Measurements from ENCODE around the gene ZNF407.

Gene ZNF407

GRCh38 chr18:74698881-74699280 lies 101.2 kb downstream of the ZNF407 start:
- in situ Hi-C loops (cut with MboI; ENCODE audit: low pct_unique_long_range_greater_than_20kb, low sequenced_read_pairs): no loop called here
- no peak for DNase-seq

GRCh38 chr18:74699455-74699854 lies 101.8 kb downstream of the ZNF407 start:
- in situ Hi-C loops (cut with MboI; ENCODE audit: low pct_unique_long_range_greater_than_20kb, low sequenced_read_pairs): no loop called here
- DNase-seq: no peak

- in situ Hi-C loops (cut with MboI; ENCODE audit: low pct_unique_long_range_greater_than_20kb, low sequenced_read_pairs): no loop called here
Observed at GRCh38 chr18:74702950-74703349, 105.3 kb downstream of the ZNF407 start.

GRCh38 chr18:74708169-74708568 lies 110.5 kb downstream of the ZNF407 start:
- DNase-seq: no peak
- in situ Hi-C loops (cut with MboI; ENCODE audit: low pct_unique_long_range_greater_than_20kb, low sequenced_read_pairs): no loop called here

More at GRCh38 chr18:74702950-74703349, 105.3 kb downstream of the ZNF407 start:
- DNase-seq: no peak

- no peak for DNase-seq
- in situ Hi-C loops (cut with MboI; ENCODE audit: low pct_unique_long_range_greater_than_20kb, low sequenced_read_pairs): no loop called here
Observed at GRCh38 chr18:74709452-74709851, 111.8 kb downstream of the ZNF407 start.

GRCh38 chr18:74714120-74714519 lies 116.5 kb downstream of the ZNF407 start:
- no peak for DNase-seq
- in situ Hi-C loops (cut with MboI; ENCODE audit: low pct_unique_long_range_greater_than_20kb, low sequenced_read_pairs): no loop called here

- in situ Hi-C loops (cut with MboI; ENCODE audit: low pct_unique_long_range_greater_than_20kb, low sequenced_read_pairs): no loop called here
- DNase-seq: no peak
Observed at GRCh38 chr18:74714791-74715190, 117.1 kb downstream of the ZNF407 start.

GRCh38 chr18:74715306-74715705 lies 117.6 kb downstream of the ZNF407 start:
- in situ Hi-C loops (cut with MboI; ENCODE audit: low pct_unique_long_range_greater_than_20kb, low sequenced_read_pairs): no loop called here
- DNase-seq: no peak

GRCh38 chr18:74715865-74716712 lies 118.4 kb downstream of the ZNF407 start:
- DNase-seq: no peak
- in situ Hi-C loops (cut with MboI; ENCODE audit: low pct_unique_long_range_greater_than_20kb, low sequenced_read_pairs): no loop called here

- DNase-seq: no peak
- in situ Hi-C loops (cut with MboI; ENCODE audit: low pct_unique_long_range_greater_than_20kb, low sequenced_read_pairs): no loop called here
Observed at GRCh38 chr18:74718312-74718711, 120.6 kb downstream of the ZNF407 start.

GRCh38 chr18:74722237-74722636 lies 124.6 kb downstream of the ZNF407 start:
- in situ Hi-C loops (cut with MboI; ENCODE audit: low pct_unique_long_range_greater_than_20kb, low sequenced_read_pairs): no loop called here
- DNase-seq: no peak

- in situ Hi-C loops (cut with MboI; ENCODE audit: low pct_unique_long_range_greater_than_20kb, low sequenced_read_pairs): no loop called here
- no peak for DNase-seq
Observed at GRCh38 chr18:74724186-74724585, 126.5 kb downstream of the ZNF407 start.

- in situ Hi-C loops (cut with MboI; ENCODE audit: low pct_unique_long_range_greater_than_20kb, low sequenced_read_pairs): no loop called here
- no peak for DNase-seq
Observed at GRCh38 chr18:74725690-74726089, 128.0 kb downstream of the ZNF407 start.

GRCh38 chr18:74728586-74728985 lies 130.9 kb downstream of the ZNF407 start:
- DNase-seq: no peak
- in situ Hi-C loops (cut with MboI; ENCODE audit: low pct_unique_long_range_greater_than_20kb, low sequenced_read_pairs): no loop called here

- in situ Hi-C loops (cut with MboI; ENCODE audit: low pct_unique_long_range_greater_than_20kb, low sequenced_read_pairs): no loop called here
- DNase-seq: no peak
Observed at GRCh38 chr18:74731097-74731496, 133.4 kb downstream of the ZNF407 start.

GRCh38 chr18:74732380-74732779 lies 134.7 kb downstream of the ZNF407 start:
- DNase-seq: no peak
- in situ Hi-C loops (cut with MboI; ENCODE audit: low pct_unique_long_range_greater_than_20kb, low sequenced_read_pairs): no loop called here

GRCh38 chr18:74733598-74733997 lies 135.9 kb downstream of the ZNF407 start:
- DNase-seq: no peak
- in situ Hi-C loops (cut with MboI; ENCODE audit: low pct_unique_long_range_greater_than_20kb, low sequenced_read_pairs): no loop called here

GRCh38 chr18:74734013-74734444 lies 136.4 kb downstream of the ZNF407 start:
- in situ Hi-C loops (cut with MboI; ENCODE audit: low pct_unique_long_range_greater_than_20kb, low sequenced_read_pairs): no loop called here
- no peak for DNase-seq

- no peak for DNase-seq
- in situ Hi-C loops (cut with MboI; ENCODE audit: low pct_unique_long_range_greater_than_20kb, low sequenced_read_pairs): no loop called here
Observed at GRCh38 chr18:74739926-74740325, 142.3 kb downstream of the ZNF407 start.

GRCh38 chr18:74742573-74743243 lies 145.0 kb downstream of the ZNF407 start:
- in situ Hi-C loops (cut with MboI; ENCODE audit: low pct_unique_long_range_greater_than_20kb, low sequenced_read_pairs): no loop called here
- no peak for DNase-seq
